ENCODE measurements around the gene GHRHR.

The GHRHR gene

GRCh38 chr7:30976381-30976780 lies 12.6 kb downstream of the GHRHR start:
- peak; percentile 68 for DNase-seq (ENCODE audit: low spot score)
- Histone ChIP-seq H3K4me3 (no peak overlapping the region), H3K27ac (no peak overlapping the region)
- no peak for TF ChIP-seq CTCF (IDR thresholded peaks at IDR 0.05)

GRCh38 chr7:30977222-30977621 lies 13.5 kb downstream of the GHRHR start:
- H3K27ac ChIP-seq = no peak overlapping the region
- TF ChIP-seq CTCF (IDR thresholded peaks at IDR 0.05) = no peak
- H3K4me3 ChIP-seq = no peak overlapping the region
- peak; percentile 50 for DNase-seq (ENCODE audit: low spot score)

- no peak for TF ChIP-seq CTCF (IDR thresholded peaks at IDR 0.05)
- DNase-seq (ENCODE audit: low spot score) = peak; percentile 62
- Histone ChIP-seq H3K4me3 (no peak overlapping the region), H3K27ac (no peak overlapping the region)
These were observed 14.3 kb downstream of the GHRHR start for GRCh38 chr7:30977896-30978564.

- H3K27ac ChIP-seq = no peak overlapping the region
- no peak overlapping the region for H3K4me3 ChIP-seq
- no peak for TF ChIP-seq CTCF (IDR thresholded peaks at IDR 0.05)
- DNase-seq (ENCODE audit: low spot score) = peak; percentile 65
These were observed 15.3 kb downstream of the GHRHR start for GRCh38 chr7:30979027-30979426.

- no peak overlapping the region for H3K27ac ChIP-seq
- no peak for TF ChIP-seq CTCF (IDR thresholded peaks at IDR 0.05)
- H3K4me3 ChIP-seq = no peak overlapping the region
- DNase-seq (ENCODE audit: low spot score) = peak; percentile 57
These were observed 16.4 kb downstream of the GHRHR start for GRCh38 chr7:30980194-30980593.

GRCh38 chr7:30980751-30981150 lies 17.0 kb downstream of the GHRHR start:
- DNase-seq (ENCODE audit: low spot score) = no peak

More at GRCh38 chr7:30980751-30981150, 17.0 kb downstream of the GHRHR start:
- no peak for TF ChIP-seq CTCF (IDR thresholded peaks at IDR 0.05)
- Histone ChIP-seq H3K27ac (no peak overlapping the region), H3K4me3 (no peak overlapping the region)
